AG08395 (cell line): Measurements from ENCODE around the gene HDC.

Source experiments
- DNase-seq: peaks from one replicate; pipeline ENCODE4 v3.0.0; 2012; ENCODE audit warnings: mixed read lengths, low spot score

HDC gene

DNA sequence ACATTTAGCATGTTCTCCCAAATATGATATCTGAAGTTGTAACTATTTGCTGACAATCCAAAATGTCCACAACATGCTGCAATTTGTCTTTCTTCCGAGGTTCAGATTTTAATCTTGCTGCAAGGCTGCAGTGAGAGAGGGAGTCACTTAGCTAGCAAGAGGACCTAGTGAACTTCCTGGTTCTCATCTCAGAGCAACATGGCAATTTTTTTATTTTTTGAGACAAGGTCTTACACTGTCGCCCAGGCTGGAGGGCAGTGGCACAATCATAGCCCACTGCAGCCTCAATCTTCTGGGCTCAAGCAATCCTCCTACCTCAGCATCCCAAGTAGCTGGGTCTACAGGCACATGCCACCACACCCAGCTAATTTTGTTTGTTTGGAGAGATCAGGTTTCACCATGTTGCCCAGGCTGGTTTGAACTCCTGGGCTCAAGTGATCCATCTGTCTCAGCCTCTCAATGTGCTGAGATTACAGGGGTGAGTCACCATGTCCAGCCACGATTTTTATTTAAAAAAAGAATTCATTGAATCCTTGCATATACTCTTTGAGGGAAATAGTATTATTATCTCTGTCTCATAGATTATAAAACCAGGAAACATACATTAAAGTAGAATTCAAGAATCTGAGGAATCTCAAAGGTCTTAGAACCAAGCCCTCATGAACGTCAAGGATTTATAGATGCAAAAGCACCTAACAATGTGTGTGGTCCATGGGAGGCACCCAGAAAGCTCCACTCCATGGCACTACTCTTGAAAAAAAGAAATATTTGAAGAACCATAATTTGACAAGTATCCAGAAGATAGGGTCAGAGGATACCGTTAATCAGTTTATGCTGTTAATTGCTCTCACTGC is 9.1 kb downstream of the HDC start:
- DNase-seq: no peak

DNA sequence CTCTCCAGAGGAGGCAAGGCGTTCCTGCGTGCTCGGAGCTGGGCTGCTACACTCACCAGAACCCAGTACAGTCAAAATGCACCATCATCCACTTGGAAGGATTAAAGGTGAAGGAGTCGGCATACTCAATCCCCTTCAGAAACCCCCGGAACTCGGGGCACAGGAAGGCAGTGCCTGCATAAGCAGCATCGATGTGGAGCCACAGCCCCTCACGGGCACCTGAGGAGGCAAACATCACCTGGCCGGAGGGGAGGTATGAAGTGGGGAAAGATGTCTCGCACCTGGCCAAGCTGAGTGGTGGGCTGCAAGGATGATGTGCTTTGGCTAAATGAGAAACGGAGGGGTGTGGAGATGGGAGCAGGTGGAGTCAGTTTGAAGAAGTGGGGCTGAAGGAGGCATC is 13.0 kb downstream of the HDC start:
- no peak for DNase-seq

DNA sequence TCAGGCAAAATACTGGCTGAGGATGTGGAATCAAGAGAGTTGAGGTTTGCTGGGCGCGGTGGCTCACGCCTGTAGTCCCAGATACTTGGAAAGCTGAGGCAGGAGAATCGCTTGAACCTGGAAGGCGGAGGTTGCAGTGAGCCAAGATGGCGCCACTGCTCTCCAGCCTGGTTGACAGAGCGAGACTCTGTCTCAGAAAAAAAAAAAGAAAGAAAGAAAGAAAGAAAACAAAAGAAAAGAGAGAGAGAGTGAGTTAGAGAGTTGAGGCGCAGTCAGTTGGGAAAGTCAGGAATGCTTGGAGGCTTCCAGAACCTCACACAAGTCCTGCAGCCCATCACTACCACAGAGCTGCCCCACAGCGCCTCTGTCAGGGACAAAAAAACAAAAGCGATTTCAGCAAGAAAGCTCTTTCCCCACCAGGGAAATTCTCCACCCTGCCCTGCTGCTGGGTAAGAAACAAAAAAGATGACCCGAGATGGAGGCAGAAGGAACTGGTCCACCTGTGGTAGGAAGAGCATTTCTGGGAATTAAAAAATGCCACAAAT is 13.8 kb downstream of the HDC start:
- no peak for DNase-seq

DNA sequence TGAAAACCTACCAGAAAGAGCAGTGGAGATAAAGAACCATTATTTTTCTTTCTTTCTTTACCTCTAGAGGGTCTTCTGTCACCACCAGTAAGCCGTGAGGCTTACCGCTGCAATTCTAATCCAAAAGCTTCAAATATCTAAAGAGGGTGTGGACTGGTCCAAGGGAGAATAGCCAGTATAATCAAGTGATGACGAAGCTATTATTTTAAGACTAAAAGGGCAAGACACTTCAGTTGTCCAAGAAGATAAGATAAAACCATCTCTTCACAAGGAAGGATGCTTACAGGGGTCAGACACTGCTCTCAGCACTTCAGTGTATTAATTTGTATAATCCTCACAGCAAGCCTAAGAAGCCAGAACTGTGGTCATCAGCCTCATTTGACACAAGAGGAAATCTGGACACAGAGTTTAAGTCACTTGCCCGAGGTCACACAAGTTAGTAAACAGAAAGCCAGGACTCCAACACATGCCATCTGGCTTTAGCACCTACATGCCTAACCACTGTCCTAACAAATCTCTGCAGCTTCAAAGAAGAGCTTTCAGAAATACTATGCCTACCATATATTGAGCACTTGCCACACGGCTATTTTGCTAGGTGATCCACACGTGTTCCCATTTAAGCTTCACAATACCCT is 14.6 kb downstream of the HDC start:
- DNase-seq: no peak

DNA sequence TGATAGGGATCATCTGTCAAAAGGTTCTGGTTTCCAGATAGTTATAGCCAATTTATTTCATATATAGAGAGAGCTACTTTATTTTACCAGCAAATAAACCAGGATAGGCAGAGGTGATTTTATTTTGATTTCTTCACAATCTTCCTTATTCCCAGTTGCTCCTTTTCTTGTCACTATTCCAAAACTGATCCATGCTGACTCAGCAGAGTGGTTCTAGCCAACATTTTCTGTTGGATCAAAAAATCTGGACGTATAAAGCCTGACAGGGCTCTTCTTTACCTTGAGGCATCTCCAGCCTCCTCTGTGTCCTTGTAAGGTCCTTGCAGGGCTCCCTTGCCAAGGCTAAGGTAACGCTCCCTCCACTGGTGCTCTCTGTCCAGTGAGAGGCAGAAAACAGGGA is 15.8 kb downstream of the HDC start:
- no peak for DNase-seq

DNA sequence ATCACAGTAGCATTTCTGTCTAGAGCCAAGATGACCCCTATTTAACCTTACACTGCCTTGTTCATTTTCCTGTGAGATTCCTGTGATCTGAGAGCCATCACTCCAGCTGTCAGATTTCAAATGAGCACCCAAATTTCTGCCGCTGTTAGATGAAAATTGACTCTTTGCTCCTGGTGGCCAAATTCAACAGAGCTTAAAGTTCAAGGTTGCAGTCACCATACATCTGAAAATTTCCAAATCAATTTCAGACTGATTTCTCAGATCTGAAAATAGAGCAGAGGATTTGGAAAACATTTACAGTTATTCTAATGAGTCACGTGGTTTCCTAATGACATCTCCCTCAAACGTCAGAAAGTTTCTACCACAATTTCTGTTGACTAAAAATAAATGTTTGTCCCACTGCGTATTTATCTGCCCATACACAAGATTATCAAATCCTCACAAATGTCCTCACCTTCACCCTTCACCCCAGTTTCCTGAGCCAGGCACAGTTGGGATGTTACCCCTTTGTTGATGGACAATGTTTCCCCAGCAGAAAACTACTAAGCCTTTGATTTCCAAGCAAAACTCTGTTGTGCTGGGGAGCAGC is 16.4 kb downstream of the HDC start:
- DNase-seq: no peak

DNA sequence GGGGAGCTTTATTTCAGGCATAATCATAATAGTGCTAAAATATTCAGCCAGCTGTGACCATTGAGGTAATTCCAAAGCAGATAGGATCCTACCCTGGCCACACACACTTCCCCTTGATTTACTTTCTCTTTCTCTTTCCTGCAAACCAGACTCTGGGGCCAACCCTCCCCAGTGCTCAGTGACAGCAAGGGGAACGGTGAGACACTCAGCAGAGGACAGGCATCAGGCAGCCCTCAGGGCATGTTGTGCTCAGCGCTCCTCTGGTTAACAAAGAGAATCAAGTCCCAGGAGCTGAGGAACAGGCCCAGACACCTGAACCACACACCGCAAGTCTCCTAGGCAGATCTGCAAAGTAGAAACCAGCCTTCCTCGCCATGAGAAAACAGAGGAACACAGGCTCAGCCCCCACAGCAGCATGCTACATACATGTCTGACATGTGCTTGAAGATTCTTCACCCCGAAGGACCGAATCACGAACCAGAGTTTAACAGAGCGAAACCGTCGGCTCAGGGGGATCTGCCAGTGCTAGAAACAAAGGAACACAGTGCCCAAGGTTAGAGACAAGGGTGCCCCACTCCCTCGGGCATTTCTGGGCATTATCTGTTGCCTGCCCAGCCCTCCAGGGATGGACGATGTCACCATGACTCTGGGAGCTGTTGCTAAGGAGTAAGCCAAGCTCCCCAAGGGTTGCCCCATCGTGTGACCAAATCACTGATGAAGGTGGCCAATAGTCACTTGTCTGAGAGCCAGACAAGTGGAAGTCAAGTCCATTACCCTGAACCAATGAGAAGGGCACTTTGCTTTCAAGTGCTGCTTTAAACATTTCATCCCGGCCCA is 17.5 kb downstream of the HDC start:
- DNase-seq: no peak

DNA sequence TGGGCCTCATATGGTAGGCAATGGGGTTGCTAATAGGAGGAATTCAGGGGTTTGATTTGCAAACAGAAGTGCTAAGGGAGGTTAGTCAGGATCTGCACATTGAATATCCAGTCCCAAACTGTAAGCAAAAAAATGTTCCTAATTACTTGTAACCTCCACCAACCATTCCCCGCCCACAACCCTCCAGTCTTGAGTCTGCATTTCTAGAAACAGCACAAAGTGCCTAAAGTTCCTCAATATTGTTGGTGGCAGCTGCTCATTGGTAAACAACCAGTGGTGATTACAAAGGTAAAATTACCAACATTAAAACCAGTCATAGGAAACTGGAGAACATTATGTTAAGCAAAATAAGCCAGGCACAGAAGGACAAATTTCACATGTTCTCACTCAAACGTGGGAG is 18.9 kb downstream of the HDC start:
- no peak for DNase-seq

DNA sequence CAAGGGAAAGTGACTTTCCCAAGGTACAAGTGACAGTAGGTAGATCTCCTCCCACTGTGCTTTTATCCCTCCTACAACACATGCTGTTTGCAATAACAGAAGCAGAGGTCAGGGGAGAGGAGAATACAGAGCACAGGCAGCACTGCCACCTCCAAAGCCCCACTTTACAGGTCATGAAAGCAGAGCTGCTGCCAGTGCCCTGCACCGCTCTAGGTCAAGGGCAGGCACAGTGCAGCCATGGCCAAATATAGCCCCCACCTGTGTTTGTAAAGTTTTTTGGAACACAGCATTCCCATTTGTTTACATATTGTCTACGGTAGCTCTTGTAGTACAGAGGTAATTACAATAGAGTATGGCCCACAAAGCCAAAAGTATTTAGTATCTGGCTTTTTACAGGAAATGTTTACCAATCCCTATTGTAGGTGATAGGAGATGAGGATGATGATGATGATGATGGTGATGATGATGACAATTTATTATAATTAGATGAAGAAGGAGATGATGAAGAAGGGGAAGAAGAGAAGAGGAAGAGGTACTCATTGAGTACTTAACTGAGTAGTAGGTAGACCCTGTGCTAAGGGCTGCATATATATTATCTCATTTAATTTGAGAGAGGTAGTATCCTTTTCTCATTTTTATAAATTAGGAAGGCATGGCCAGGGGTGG is 20.4 kb downstream of the HDC start:
- no peak for DNase-seq

DNA sequence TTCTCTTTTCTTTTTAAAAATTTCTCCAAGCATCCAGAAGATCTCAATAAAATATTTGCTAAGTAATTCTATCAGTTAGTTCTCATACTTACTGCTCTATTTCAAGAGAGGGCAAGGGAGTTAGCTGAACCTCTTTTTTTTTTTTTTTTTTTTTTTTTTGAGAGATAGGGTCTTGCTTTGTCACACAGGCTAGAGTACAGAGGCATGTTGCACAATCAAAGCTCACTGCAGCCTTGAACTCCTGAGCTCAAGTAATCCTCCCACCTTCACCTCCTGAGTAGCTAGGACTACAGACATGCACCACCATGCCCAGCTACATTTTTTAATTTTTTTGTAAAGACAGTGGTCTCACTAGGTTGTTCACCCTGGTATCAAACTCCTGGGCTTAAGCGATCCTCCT is 21.4 kb downstream of the HDC start:
- no peak for DNase-seq

DNA sequence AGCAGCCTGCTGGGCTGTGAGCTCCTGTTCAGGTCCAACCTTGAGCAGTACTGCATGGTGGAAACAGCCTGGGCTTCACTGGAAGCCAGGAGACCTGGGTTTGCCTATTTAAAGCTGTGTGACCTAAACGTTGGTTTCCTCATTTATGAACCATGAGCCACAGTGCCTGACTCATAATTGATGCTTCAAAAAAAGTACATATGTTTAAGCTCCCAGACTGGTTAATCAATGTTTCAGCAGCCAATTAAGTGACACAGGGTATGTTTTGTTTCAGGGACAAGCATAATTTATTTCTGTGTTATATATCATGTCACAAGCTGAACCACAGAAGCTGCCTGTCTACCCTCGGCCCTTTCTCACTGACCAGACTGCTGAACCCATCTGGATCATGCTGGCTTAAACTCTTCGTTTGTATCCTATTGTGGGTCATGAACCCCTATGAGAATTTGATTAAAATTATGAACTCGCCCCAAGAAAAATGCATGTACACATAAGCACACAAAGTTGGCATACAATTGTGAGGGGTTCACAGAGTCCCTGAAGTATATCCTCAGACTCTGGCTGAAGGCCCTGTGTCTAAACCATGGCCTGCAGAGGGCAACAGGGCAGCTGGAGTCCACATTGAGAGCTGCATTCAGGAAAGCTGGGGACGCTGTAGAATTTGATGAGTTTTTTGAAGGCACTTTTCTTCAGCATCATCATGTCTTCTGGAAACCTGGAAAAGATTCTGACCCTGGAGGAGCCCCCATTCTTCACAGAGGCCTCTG is 23.7 kb downstream of the HDC start:
- peak; percentile 44 for DNase-seq

DNA sequence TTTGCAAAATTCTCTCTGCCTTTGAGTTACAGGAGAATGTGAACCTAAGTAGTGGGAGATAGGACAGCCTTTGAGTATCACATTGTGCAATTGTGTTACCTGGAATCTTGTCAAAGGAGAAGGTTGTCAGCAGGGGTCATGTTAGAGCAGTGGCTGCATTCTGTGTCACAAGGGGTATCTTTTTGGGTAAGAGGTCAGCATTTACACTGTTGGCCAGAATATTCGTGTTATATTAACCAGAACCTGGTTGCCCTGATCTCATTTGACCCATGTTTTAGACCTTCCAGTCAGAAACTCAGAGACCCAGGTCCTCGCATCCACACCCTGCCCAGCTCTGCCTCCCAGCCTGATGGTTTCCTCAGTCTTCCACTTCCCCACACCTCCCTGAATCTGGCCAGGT is 27.3 kb downstream of the HDC start:
- DNase-seq: no peak

DNA sequence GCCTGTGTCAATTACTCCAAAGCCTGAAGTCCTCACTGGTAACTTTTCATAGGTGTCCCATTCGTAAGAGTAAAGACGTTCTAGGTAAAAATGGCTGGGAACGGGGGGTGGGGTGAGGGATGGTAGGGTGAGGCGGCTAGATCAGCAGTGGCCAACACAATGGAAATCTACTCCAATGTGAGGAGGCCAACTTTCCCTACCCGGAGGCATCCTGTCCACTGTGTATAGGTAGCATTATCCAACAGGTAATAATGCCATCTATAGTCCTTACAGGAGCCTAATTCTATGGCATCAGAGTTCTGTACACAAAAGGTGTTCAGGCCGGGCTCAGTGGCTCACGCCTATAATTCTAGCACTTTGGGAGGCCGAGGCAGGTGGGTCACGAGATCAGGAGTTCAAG is 29.1 kb downstream of the HDC start:
- DNase-seq: no peak

DNA sequence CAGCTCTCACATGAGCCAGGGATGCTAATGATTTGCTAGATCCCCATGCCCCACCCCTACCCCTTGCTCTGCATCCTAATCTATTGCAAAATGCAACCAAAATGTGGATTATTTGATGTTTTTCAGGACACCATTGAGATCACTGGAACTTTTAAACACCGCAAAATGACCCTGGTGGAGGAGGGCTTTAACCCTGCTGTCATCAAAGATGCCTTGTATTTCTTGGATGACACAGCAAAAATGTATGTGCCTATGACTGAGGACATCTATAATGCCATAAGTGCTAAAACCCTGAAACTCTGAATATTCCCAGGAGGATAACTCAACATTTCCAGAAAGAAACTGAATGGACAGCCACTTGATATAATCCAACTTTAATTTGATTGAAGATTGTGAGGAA is 29.7 kb downstream of the HDC start:
- no peak for DNase-seq

DNA sequence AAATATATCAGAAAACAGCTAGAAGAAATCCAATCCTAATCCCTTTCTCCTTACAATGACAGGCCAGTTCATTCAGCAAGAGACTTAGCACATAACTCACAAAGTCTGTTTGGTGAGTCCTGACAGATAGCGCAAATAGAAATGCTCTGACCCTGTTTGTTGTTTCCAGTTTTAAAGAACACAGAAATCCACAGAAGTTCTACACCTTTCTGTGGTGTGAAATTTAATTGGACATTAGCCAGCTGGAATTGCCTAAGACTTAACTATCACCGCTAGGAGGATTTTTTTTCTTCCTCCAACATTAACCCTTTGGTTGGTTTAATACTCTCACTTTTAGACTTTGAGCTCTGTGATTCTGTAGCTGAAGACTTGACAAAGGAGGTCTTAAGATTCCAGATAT is 30.8 kb downstream of the HDC start:
- DNase-seq: no peak

DNA sequence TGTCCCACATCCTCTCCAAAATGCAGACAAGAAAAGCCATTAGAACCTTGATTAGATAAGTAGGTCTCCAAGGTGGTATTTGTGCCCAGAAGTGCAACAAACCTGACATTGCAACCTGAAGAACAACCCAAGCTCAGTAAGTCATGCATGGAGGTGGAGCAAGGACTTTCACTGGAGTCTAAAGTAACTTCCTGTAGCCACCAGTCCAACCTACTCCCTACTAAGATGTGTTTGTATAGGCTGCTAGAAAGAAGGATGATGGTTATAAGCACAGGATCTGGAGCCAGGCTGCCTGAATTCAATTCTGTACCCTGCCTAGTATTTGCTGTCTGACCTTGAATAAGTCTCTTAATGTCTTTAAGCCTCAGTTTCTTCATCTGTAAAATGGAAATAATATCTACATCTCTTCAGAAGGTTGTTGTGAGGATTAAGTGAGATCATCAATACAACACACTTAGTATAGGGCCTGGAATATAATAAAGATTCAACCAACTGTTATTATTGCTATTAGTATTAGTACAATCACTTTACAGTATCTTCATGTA is 32.3 kb downstream of the HDC start:
- DNase-seq: no peak

DNA sequence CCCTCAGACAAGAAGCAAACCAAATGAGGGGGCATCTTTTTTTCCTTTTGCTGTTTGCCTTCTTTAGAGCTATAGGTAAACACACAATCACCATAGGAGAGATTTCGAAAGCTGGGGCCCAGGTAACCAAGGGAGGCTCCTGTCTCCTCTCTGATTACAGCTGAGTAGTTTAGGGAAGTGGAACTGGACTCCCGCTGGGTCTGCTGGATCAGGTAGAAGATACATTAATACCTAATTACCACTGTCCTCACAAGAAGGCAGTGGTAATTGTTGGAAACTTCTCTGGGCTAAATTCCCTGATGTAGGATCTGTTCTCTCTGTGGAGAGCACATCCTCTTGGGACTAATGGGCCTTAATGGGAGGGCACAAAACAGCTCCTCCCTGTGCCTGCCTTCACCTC is 32.7 kb downstream of the HDC start:
- DNase-seq: no peak

DNA sequence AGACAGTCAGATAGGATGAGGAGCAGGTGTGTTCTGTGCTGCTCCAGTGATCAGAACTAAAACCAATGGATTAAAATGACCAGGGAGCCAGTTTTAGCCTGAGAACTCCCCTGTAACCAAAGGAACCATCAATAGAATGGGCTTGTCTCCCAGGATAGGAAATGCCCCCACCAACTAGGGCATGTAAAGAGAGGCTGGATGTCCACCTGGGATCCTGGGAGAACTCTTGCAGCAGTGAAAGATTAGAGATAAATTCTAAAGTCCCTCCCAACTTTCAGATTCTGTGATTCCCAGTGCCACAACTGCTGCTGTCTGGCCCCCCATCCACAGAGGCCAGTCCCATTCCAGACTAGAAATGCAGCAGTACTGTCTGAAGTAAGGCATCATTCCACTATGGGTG is 33.8 kb downstream of the HDC start:
- no peak for DNase-seq

DNA sequence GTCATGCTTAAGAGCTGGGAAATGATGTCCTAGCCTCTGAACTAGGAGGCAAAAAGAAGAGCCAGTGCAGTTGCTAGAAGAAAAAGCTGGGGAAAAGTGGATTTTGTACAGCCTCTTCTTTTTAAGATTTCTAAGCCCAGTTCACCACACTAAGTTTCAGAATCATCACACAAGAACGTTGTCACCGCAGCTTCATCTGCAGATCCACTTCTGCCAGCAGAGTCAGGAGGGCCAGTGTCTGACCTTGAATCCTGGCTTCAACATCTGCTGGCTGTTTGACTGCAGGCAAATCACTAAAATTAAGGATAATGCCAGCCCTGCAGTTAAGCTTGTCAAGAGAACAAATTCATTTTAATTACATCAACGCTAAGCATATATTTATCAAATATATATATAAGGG is 36.2 kb downstream of the HDC start:
- DNase-seq: no peak

DNA sequence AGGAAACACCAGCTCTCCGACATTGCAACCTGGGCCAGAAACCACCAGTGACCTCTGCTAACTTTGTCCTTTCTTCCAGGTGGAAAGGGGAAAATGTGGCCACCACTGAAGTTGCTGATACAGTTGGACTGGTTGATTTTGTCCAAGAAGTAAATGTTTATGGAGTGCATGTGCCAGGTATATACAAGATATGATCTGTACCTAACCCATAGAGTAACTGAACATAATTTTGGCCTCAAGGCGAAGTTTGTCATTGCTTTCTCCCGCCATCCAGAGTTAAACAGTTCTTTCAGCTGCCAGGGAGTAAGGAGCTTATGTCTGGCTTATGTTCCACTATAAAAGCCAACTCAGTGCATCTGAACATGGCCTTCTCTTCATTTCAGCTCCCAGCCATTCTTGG is 36.7 kb downstream of the HDC start:
- no peak for DNase-seq

DNA sequence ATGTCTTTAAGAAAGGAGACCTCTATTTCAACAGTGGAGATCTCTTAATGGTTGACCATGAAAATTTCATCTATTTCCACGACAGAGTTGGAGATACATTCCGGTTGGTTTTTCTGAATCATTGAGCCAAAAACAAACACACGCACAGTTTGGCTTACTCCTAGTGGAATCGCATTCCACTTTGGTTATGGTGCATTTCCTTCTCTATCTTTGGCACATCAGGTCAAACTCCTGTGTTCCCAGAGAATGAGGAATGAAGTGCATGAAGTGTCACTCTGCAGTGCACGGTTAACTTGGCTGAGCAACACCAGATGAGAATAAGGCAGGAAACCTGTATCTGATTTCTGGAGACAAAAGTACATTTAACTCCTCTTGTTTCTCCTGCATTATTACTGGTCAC is 38.5 kb downstream of the HDC start:
- peak; percentile 79 for DNase-seq
